Measurements from ENCODE around the gene MTM1.

GRCh38 chrX:150696331-150696730, 127.9 kb downstream of the MTM1 start:
- TF ChIP-seq CTCF (IDR thresholded peaks at IDR 0.05) (no peak), POLR2A (IDR thresholded peaks at IDR 0.05) (no peak), EP300 (IDR thresholded peaks at IDR 0.05) (no peak)
